Pancreas (tissue), 10 donors: Measurements from ENCODE around the gene AJUBA. TPM values are rescaled to one million over a fixed set of nuclear protein-coding genes. Genes with fewer than 3 reads are reported as not detected.
A peak's percentile ranks its signal among the peaks of the same experiment; 100 is the strongest.

Source experiments
- ATAC-seq, 4 donors: fragments of 200-7000 bp; cut with Tn5 transposase; one replicate each; pipeline versions ENCODE4 v1.8.0 to v1.9.1; 2020; ENCODE audit warnings: mild to moderate bottlenecking in 4 of 4, moderate library complexity in 4 of 4
- DNase-seq, 6 donors: peaks; one replicate each; pipeline ENCODE4 v3.0.0-alpha.2; 2020
- FAIRE-seq: peaks from 2 replicates; lab custom pipeline; 2012; peaks lifted over from hg19 to GRCh38; lab: Jason Lieb, UNC
- H3K27ac ChIP-seq, 4 donors: fragments of 200-600 bp; sonication (generic); 1 replicate in 3 of 4; 2 replicates in 1 of 4; pipeline versions ENCODE4 v1.5.0 to v1.8.0; 2020
- H3K27me3 ChIP-seq, 4 donors: fragments of 200-600 bp; one replicate each; pipeline ENCODE4 v1.8.0; 2021
- H3K36me3 ChIP-seq, 3 donors: fragments of 200-600 bp; sonication (generic) in 1 of 3; one replicate each; pipeline versions ENCODE4 v1.5.0 to v1.8.0; 2020 to 2021
- H3K4me1 ChIP-seq, 3 donors: fragments of 200-600 bp; one replicate each; pipeline ENCODE4 v1.8.0; 2021
- H3K4me3 ChIP-seq, 4 donors: fragments of 200-600 bp; sonication (generic) in 2 of 4; one replicate each; pipeline versions ENCODE4 v1.5.0 to v1.8.0; 2020 to 2021
- H3K9me3 ChIP-seq, 4 donors: fragments of 200-600 bp; one replicate each; pipeline ENCODE4 v1.8.0; 2021
- CTCF ChIP-seq, 4 donors: fragments of 200-600 bp; sonication (generic) in 3 of 4; IDR thresholded peaks; one replicate each; pipeline versions ENCODE4 v1.5.0 to v1.8.0; 2021; ENCODE audit warnings: antibody characterized with exemption in 4 of 4
- WGBS, 2 donors: extraction: QIAGEN DNeasy Blood & Tissue Kit; methylation state at CpG; one replicate each; pipeline ENCODE4 v1.1.7; 2013; 5-methylcytosine and 5-hydroxymethylcytosine counted together
- intact Hi-C, 3 donors: fragments of 100-400 bp; cut with DNase I; formaldehyde crosslinking; loops; one replicate each; pipeline versions ENCODE4 v1.11.1 to v1.14.2; 2022
- polyA plus RNA-seq, 2 donors: library from polyadenylated mRNA; stranded (reverse); fragments of 200-250 nt; gene quantifications; one replicate each; pipeline ENCODE4 v1.2.3, GENCODE V29; 2013
- total RNA-seq, 6 donors: library from RNA; stranded (reverse); fragmentation: NEBNext Ultra II Directional in 4 of 6; extraction: Animal tissue kit (Norgen Biotek cat#: 25700) in 4 of 6; gene quantifications; one replicate each; pipeline versions ENCODE4 v1.2.1 to v1.2.4, GENCODE V29; 2021 to 2023
- donor health status: healthy with polysubstance abuse.
- donor health status: DM: no; HTN: no; CAD: no; lungs with moderate emphysema.
- donor health status: DM: no; HTN: no; CAD: no.
- donor health status: control.
- donor health status: control.
- donor health status: Bipolar disorder and iron deficiency.
- donor health status: DM: yes; HTN: yes; CAD: no.
- donor health status: DM: no; HTN: no; CAD: no.
- donor health status: DM: no; HTN: no; CAD: no.
- donor health status: DM: yes; HTN: yes; CAD: no.

AJUBA gene
- total and polyA plus RNA-seq, 8 donors, result 5.4 to 17.8 (median 9.1) TPM

GRCh38 chr14:23000860-23001259 is 18.5 kb upstream of the AJUBA start:
- peaks cover 0 to 5% (median 4%) of the 10 kb centered on the region in 3 donors for H3K4me1 ChIP-seq
- no peak for FAIRE-seq
- intact Hi-C loops, result no loop called here
- H3K9me3 ChIP-seq, result no peaks in the 10 kb centered on the region
- no peak for TF ChIP-seq CTCF (IDR thresholded peaks at IDR 0.05)
- no peak overlapping the region for H3K27ac ChIP-seq
- WGBS, 2 donors, result 95 to 96% methylated on average over 2 of the region's 2 CpGs
- H3K36me3 ChIP-seq, result no peaks in the 10 kb centered on the region
- no peak for ATAC-seq
- no peaks in the 10 kb centered on the region for H3K27me3 ChIP-seq
- H3K4me3 ChIP-seq, result no peak overlapping the region
- no peak for DNase-seq

GRCh38 chr14:22998329-22999012 is 16.1 kb upstream of the AJUBA start:
- DNase-seq (peak in 1 of 6 donors; percentile 46), FAIRE-seq (no peak), ATAC-seq (peak in 3 of 4 donors; percentile 23 to 61 (median 37))
- 69 to 71% methylated on average over 16 of the region's 16 CpGs for WGBS, 2 donors
- no peak for TF ChIP-seq CTCF (IDR thresholded peaks at IDR 0.05)
- intact Hi-C loops, result loop anchor here in 2 of 3 donors (5.0 to 10.0 kb wide), 2 partner anchors 49 to 56 kb away; partner anchors contain the start of gene CDH24 (in 1 of the 2)
- Histone ChIP-seq H3K27ac (no peak overlapping the region), H3K4me3 (no peak overlapping the region), H3K27me3 (no peaks in the 10 kb centered on the region), H3K36me3 (no peaks in the 10 kb centered on the region), H3K4me1 (no peaks in the 10 kb centered on the region), H3K9me3 (no peaks in the 10 kb centered on the region)

- Histone ChIP-seq H3K4me3 (no peak overlapping the region), H3K27ac (no peak overlapping the region), H3K27me3 (no peaks in the 10 kb centered on the region), H3K4me1 (no peaks in the 10 kb centered on the region), H3K36me3 (no peaks in the 10 kb centered on the region), H3K9me3 (no peaks in the 10 kb centered on the region)
- no peak for ATAC-seq
- FAIRE-seq, result no peak
- no peak for DNase-seq
- no peak for TF ChIP-seq CTCF (IDR thresholded peaks at IDR 0.05)
- WGBS, 2 donors, result 70 to 75% methylated on average over 9 of the region's 9 CpGs
- intact Hi-C loops, result loop anchor here in 2 of 3 donors (5.0 to 10.0 kb wide), 2 partner anchors 50 to 57 kb away; partner anchors contain the start of gene CDH24 (in 1 of the 2)
Measured at GRCh38 chr14:22997676-22998323, 15.4 kb upstream of the AJUBA start.

- intact Hi-C loops, result loop anchor here in 2 of 3 donors (5.0 to 10.0 kb wide), 2 partner anchors 50 to 58 kb away; partner anchors contain the start of gene CDH24 (in 1 of the 2)
- no peak for FAIRE-seq
- no peak for TF ChIP-seq CTCF (IDR thresholded peaks at IDR 0.05)
Measured at GRCh38 chr14:22996768-22997654, 14.7 kb upstream of the AJUBA start.

More at GRCh38 chr14:22996768-22997654, 14.7 kb upstream of the AJUBA start:
- no peaks in the 10 kb centered on the region for H3K4me1 ChIP-seq
- no peak for DNase-seq
- no peak overlapping the region for H3K27ac ChIP-seq
- no peak overlapping the region for H3K4me3 ChIP-seq
- ATAC-seq, result peak in 2 of 4 donors; percentile 23 to 33
- WGBS, 2 donors, result 73 to 75% methylated on average over 11 of the region's 11 CpGs
- no peaks in the 10 kb centered on the region for H3K9me3 ChIP-seq
- no peaks in the 10 kb centered on the region for H3K27me3 ChIP-seq
- no peaks in the 10 kb centered on the region for H3K36me3 ChIP-seq
